ENCODE results near the gene PPP1R13L.
"Not testable (repeated sequence)": the region's sequence is repeated elsewhere in the genome, so short reads cannot be mapped to it uniquely, and the experiment has no call there.

The PPP1R13L gene

GRCh38 chr19:45345506-45345860, 59.4 kb downstream of the PPP1R13L start:
- DNase-seq (no peak), ATAC-seq (no peak)

- DNase-seq (no peak), ATAC-seq (no peak)
These were observed 60.0 kb downstream of the PPP1R13L start for GRCh38 chr19:45344621-45345505.

GRCh38 chr19:45342911-45343310, 62.0 kb downstream of the PPP1R13L start:
- no peak for ATAC-seq
- no peak for DNase-seq

GRCh38 chr19:45340899-45341453, 63.9 kb downstream of the PPP1R13L start:
- no peak for DNase-seq
- ATAC-seq = no peak

- DNase-seq (peak; percentile 45), ATAC-seq (no peak)
These were observed 64.5 kb downstream of the PPP1R13L start, which contains the start of gene KLC3 for GRCh38 chr19:45340232-45340898. KLC3 (plus strand) TSS chr19:45340750; CDS start chr19:45345542, 4,792 bp downstream.

GRCh38 chr19:45339629-45340028, 65.2 kb downstream of the PPP1R13L start:
- ATAC-seq = no peak
- DNase-seq = no peak

- DNase-seq (no peak), ATAC-seq (no peak)
These were observed 68.1 kb downstream of the PPP1R13L start for GRCh38 chr19:45336696-45337251.

GRCh38 chr19:45334881-45335280, 70.0 kb downstream of the PPP1R13L start:
- DNase-seq, ATAC-seq: not testable (repeated sequence)

GRCh38 chr19:45333609-45334303, 71.1 kb downstream of the PPP1R13L start:
- DNase-seq (no peak), ATAC-seq (no peak)

- ATAC-seq = no peak
- no peak for DNase-seq
These were observed 73.5 kb downstream of the PPP1R13L start for GRCh38 chr19:45331411-45331810.
